GM23338 (cell line): ENCODE measurements around the gene BROX. TPM values are rescaled to one million over a fixed set of nuclear protein-coding genes. Genes with fewer than 3 reads are reported as not detected.

Source experiments
- ATAC-seq: fragments of 200-7000 bp; cut with Tn5 transposase; 3 replicates; pipeline ENCODE4 v1.9.1; 2020
- DNase-seq: peaks from one replicate; pipeline ENCODE4 v3.0.0-alpha.2; 2015; ENCODE audit warnings: low spot score
- H2AFZ ChIP-seq: fragments of 200-600 bp; sonication (generic); 2 replicates; pipeline ENCODE4 v1.8.0; 2016; ENCODE audit warnings: antibody characterized with exemption, mild to moderate bottlenecking, moderate library complexity
- H3F3A ChIP-seq: fragments of 200-600 bp; sonication (generic); replicated peaks from 2 replicates; pipeline ENCODE4 v1.8.0; 2017; ENCODE audit warnings: antibody characterized with exemption, mixed run types, low read depth
- H3K27ac ChIP-seq: fragments of 200-600 bp; sonication (generic); 2 replicates; pipeline ENCODE4 v1.6.1; 2016; ENCODE audit warnings: low read depth
- H3K27me3 ChIP-seq: fragments of 200-600 bp; sonication (generic); 2 replicates; pipeline ENCODE4 v1.8.0; 2016; ENCODE audit warnings: mild to moderate bottlenecking, mixed run types, moderate library complexity; ENCODE audit not compliant: insufficient read depth
- H3K36me3 ChIP-seq: fragments of 200-600 bp; sonication (generic); 2 replicates; pipeline ENCODE4 v1.8.0; 2016; ENCODE audit warnings: mild to moderate bottlenecking; ENCODE audit not compliant: insufficient read depth
- H3K4me1 ChIP-seq: fragments of 200-600 bp; sonication (generic); 2 replicates; pipeline ENCODE4 v1.8.0; 2016; ENCODE audit warnings: mild to moderate bottlenecking, moderate library complexity; ENCODE audit not compliant: insufficient read depth
- H3K4me2 ChIP-seq: fragments of 200-600 bp; sonication (generic); 2 replicates; pipeline ENCODE4 v1.7.1; 2017; ENCODE audit warnings: mixed run types
- H3K4me3 ChIP-seq: fragments of 200-600 bp; sonication (generic); 2 replicates; pipeline ENCODE4 v1.6.1; 2016; ENCODE audit warnings: mixed run types
- H3K79me2 ChIP-seq: fragments of 200-600 bp; sonication (generic); replicated peaks from 2 replicates; pipeline ENCODE4 v1.8.0; 2017; ENCODE audit warnings: mild to moderate bottlenecking; ENCODE audit not compliant: insufficient read depth
- H3K9me2 ChIP-seq: fragments of 200-600 bp; sonication (generic); 2 replicates; pipeline ENCODE4 v1.8.0; 2017; ENCODE audit not compliant: insufficient read depth
- H4K20me1 ChIP-seq: fragments of 200-600 bp; sonication (generic); replicated peaks from 2 replicates; pipeline ENCODE4 v1.8.0; 2017; ENCODE audit warnings: mild to moderate bottlenecking; ENCODE audit not compliant: insufficient read depth
- H3K27ac Mint-ChIP-seq: 2 replicates; pipeline ENCODE4 v1.8.0; 2020; ENCODE audit warnings: inconsistent platforms, mild to moderate bottlenecking, moderate library complexity, mixed read lengths
- H3K27me3 Mint-ChIP-seq: 3 replicates; pipeline ENCODE4 v1.8.0; 2022; ENCODE audit warnings: low read depth, mild to moderate bottlenecking, moderate library complexity, mixed read lengths, inconsistent platforms; ENCODE audit not compliant: insufficient read depth, poor library complexity
- H3K36me3 Mint-ChIP-seq: 3 replicates; pipeline ENCODE4 v1.8.0; 2021; ENCODE audit warnings: low read depth, mild to moderate bottlenecking, inconsistent platforms, moderate library complexity, mixed read lengths
- H3K4me1 Mint-ChIP-seq: 3 replicates; pipeline ENCODE4 v1.8.0; 2020; ENCODE audit warnings: mild to moderate bottlenecking, inconsistent platforms, mixed read lengths
- H3K4me3 Mint-ChIP-seq: 3 replicates; pipeline ENCODE4 v1.8.0; 2021; ENCODE audit warnings: moderate library complexity, mild to moderate bottlenecking, inconsistent platforms, mixed read lengths
- H3K9me3 Mint-ChIP-seq: 3 replicates; pipeline ENCODE4 v1.8.0; 2020; ENCODE audit warnings: moderate library complexity, mild to moderate bottlenecking, inconsistent platforms, mixed read lengths
- CREB1 ChIP-seq: fragments of 250-450 bp; sonication (Bioruptor Pico); IDR thresholded peaks from 2 replicates; pipeline ENCODE4 v1.5.0; 2020; ENCODE audit warnings: low read depth, mild to moderate bottlenecking, moderate library complexity
- EZH2 ChIP-seq: fragments of 200-600 bp; sonication (generic); IDR thresholded peaks from one replicate; pipeline ENCODE4 v1.8.0; 2017; ENCODE audit warnings: antibody characterized with exemption, mild to moderate bottlenecking, low read depth; ENCODE audit not compliant: unreplicated experiment
- EZH2phosphoT487 ChIP-seq: fragments of 200-600 bp; sonication (generic); IDR thresholded peaks from one replicate; pipeline ENCODE4 v1.8.1; 2018; ENCODE audit warnings: antibody characterized with exemption; ENCODE audit not compliant: unreplicated experiment
- JUNB ChIP-seq: IDR thresholded peaks from one replicate; pipeline ENCODE4 v1.6.1; 2016; ENCODE audit warnings: antibody characterized with exemption; ENCODE audit not compliant: unreplicated experiment
- NANOG ChIP-seq: IDR thresholded peaks from 2 replicates; pipeline ENCODE4 v1.6.1; 2016; ENCODE audit warnings: antibody characterized with exemption, borderline replicate concordance
- POLR2AphosphoS5 ChIP-seq: IDR thresholded peaks from 2 replicates; pipeline ENCODE4 v1.6.1; 2016; ENCODE audit warnings: antibody characterized with exemption, low read depth
- STAT1 ChIP-seq: IDR thresholded peaks from one replicate; pipeline ENCODE4 v1.6.1; 2016; ENCODE audit warnings: antibody characterized with exemption; ENCODE audit not compliant: unreplicated experiment
- ZNF114 ChIP-seq: fragments of 250-450 bp; sonication (Bioruptor Pico); IDR thresholded peaks from 2 replicates; pipeline ENCODE4 v1.5.0; 2020; ENCODE audit warnings: mild to moderate bottlenecking, moderate library complexity
- ZNF331 ChIP-seq: fragments of 250-450 bp; sonication (Bioruptor Pico); IDR thresholded peaks from 2 replicates; pipeline ENCODE4 v1.5.0; 2020; ENCODE audit warnings: low read depth, mild to moderate bottlenecking, moderate library complexity
- polyA plus RNA-seq: library from polyadenylated mRNA; unstranded; fragments of >200 nt; fragmentation: Nextera tagmentation; extraction: Ambion mirVana; gene quantifications from 2 replicates; pipeline ENCODE4 v1.2.1, GENCODE V29; 2016
- total RNA-seq: library from RNA; depleted of rRNA; stranded (reverse); fragments of >200 nt; shearing (Covaris generic); gene quantifications from 2 replicates; pipeline ENCODE4 v1.2.3, GENCODE V29; 2014
- TF ChIP-seq, protein P1 (sequence below): IDR thresholded peaks from 2 replicates; pipeline ENCODE4 v1.6.1; 2016; ENCODE audit warnings: antibody characterized with exemption
- TF ChIP-seq, protein P2 (sequence below): IDR thresholded peaks from one replicate; pipeline ENCODE4 v1.6.1; 2018; ENCODE audit warnings: antibody characterized with exemption; ENCODE audit not compliant: unreplicated experiment
- TF ChIP-seq, protein P3 (sequence below), 2 experiments: fragments of 200-600 bp in 1 of 2; sonication (generic) in 1 of 2; conservative IDR thresholded peaks; 2 replicates each; pipeline versions ENCODE4 v1.5.1 to v1.6.1; 2016 to 2017; ENCODE audit warnings: antibody characterized with exemption in 2 of 2, low read depth in 2 of 2, mild to moderate bottlenecking in 2 of 2, moderate library complexity in 1 of 2
- TF ChIP-seq, protein P4 (sequence below): fragments of 250-450 bp; sonication (Bioruptor Pico); IDR thresholded peaks from 2 replicates; pipeline ENCODE4 v1.5.0; 2020; ENCODE audit warnings: mild to moderate bottlenecking, moderate library complexity

The BROX gene
- total and polyA plus RNA-seq, 2 experiments from 2014 or later = 26.5 to 32.3 TPM

DNA sequence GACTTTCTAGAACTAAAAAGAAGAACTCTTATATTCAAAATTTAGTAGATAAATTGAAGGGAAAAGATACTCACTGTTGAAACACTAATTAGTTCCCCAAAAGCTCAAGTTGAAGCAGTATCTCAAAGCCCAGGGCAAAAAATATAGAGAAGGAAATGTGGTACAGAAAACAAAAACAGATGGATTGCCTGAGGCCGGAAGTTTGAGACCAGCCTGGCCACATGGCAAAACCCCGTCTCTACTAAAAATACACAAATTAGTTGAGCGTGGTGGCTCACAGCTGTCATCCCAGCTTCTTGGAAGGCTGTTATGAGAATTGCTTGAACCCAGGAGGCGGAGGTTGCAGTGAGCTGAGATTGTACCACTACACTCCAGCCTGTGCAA is 60.6 kb downstream of the BROX start:
- ATAC-seq = no peak
- H3K27ac Mint-ChIP-seq = no peak overlapping the region

More for the DNA sequence above, 60.6 kb downstream of the BROX start:
- H3F3A ChIP-seq = no peaks in the 10 kb centered on the region
- peaks cover 2% of the 10 kb centered on the region; the same call in 1 of the 2 replicates for H3K9me2 ChIP-seq
- H3K36me3 Mint-ChIP-seq = peaks cover 15% of the 10 kb centered on the region; the same call in 2 of the 3 replicates
- DNase-seq = no peak
- no peaks in the 10 kb centered on the region for H3K4me1 Mint-ChIP-seq
- H3K4me2 ChIP-seq = no peak overlapping the region
- peak overlapping the region; percentile 5; the same call in 1 of the 2 replicates for H2AFZ ChIP-seq
- peaks cover 4% of the 10 kb centered on the region; the same call in 1 of the 2 replicates for H3K36me3 ChIP-seq
- H3K27ac ChIP-seq = no peak overlapping the region
- no peaks in the 10 kb centered on the region for H3K27me3 ChIP-seq
- H4K20me1 ChIP-seq = no peaks in the 10 kb centered on the region
- peaks cover 3% of the 10 kb centered on the region for H3K27me3 Mint-ChIP-seq
- H3K4me3 ChIP-seq = no peak overlapping the region
- H3K9me3 Mint-ChIP-seq = peaks cover 24% of the 10 kb centered on the region
- no peak overlapping the region for H3K4me3 Mint-ChIP-seq
- no peaks in the 10 kb centered on the region for H3K79me2 ChIP-seq
- TF ChIP-seq ZNF331 (CRISPR knock-in tag) (no peak), EZH2phosphoT487 (no peak), POLR2AphosphoS5 (no peak), CREB1 (CRISPR knock-in tag) (no peak), JUNB (no peak), ZNF114 (CRISPR knock-in tag) (no peak), STAT1 (no peak), EZH2 (no peak), NANOG (no peak)
- TF ChIP-seq, protein P1, sequence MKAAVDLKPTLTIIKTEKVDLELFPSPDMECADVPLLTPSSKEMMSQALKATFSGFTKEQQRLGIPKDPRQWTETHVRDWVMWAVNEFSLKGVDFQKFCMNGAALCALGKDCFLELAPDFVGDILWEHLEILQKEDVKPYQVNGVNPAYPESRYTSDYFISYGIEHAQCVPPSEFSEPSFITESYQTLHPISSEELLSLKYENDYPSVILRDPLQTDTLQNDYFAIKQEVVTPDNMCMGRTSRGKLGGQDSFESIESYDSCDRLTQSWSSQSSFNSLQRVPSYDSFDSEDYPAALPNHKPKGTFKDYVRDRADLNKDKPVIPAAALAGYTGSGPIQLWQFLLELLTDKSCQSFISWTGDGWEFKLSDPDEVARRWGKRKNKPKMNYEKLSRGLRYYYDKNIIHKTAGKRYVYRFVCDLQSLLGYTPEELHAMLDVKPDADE = no peak
- TF ChIP-seq, protein P2, sequence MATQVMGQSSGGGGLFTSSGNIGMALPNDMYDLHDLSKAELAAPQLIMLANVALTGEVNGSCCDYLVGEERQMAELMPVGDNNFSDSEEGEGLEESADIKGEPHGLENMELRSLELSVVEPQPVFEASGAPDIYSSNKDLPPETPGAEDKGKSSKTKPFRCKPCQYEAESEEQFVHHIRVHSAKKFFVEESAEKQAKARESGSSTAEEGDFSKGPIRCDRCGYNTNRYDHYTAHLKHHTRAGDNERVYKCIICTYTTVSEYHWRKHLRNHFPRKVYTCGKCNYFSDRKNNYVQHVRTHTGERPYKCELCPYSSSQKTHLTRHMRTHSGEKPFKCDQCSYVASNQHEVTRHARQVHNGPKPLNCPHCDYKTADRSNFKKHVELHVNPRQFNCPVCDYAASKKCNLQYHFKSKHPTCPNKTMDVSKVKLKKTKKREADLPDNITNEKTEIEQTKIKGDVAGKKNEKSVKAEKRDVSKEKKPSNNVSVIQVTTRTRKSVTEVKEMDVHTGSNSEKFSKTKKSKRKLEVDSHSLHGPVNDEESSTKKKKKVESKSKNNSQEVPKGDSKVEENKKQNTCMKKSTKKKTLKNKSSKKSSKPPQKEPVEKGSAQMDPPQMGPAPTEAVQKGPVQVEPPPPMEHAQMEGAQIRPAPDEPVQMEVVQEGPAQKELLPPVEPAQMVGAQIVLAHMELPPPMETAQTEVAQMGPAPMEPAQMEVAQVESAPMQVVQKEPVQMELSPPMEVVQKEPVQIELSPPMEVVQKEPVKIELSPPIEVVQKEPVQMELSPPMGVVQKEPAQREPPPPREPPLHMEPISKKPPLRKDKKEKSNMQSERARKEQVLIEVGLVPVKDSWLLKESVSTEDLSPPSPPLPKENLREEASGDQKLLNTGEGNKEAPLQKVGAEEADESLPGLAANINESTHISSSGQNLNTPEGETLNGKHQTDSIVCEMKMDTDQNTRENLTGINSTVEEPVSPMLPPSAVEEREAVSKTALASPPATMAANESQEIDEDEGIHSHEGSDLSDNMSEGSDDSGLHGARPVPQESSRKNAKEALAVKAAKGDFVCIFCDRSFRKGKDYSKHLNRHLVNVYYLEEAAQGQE = no peak
- TF ChIP-seq, protein P3, sequence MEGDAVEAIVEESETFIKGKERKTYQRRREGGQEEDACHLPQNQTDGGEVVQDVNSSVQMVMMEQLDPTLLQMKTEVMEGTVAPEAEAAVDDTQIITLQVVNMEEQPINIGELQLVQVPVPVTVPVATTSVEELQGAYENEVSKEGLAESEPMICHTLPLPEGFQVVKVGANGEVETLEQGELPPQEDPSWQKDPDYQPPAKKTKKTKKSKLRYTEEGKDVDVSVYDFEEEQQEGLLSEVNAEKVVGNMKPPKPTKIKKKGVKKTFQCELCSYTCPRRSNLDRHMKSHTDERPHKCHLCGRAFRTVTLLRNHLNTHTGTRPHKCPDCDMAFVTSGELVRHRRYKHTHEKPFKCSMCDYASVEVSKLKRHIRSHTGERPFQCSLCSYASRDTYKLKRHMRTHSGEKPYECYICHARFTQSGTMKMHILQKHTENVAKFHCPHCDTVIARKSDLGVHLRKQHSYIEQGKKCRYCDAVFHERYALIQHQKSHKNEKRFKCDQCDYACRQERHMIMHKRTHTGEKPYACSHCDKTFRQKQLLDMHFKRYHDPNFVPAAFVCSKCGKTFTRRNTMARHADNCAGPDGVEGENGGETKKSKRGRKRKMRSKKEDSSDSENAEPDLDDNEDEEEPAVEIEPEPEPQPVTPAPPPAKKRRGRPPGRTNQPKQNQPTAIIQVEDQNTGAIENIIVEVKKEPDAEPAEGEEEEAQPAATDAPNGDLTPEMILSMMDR (conservative IDR thresholded peaks at IDR 0.05; ENCODE audit: low read depth in 2 of 2) = no peak
- TF ChIP-seq, protein P4, sequence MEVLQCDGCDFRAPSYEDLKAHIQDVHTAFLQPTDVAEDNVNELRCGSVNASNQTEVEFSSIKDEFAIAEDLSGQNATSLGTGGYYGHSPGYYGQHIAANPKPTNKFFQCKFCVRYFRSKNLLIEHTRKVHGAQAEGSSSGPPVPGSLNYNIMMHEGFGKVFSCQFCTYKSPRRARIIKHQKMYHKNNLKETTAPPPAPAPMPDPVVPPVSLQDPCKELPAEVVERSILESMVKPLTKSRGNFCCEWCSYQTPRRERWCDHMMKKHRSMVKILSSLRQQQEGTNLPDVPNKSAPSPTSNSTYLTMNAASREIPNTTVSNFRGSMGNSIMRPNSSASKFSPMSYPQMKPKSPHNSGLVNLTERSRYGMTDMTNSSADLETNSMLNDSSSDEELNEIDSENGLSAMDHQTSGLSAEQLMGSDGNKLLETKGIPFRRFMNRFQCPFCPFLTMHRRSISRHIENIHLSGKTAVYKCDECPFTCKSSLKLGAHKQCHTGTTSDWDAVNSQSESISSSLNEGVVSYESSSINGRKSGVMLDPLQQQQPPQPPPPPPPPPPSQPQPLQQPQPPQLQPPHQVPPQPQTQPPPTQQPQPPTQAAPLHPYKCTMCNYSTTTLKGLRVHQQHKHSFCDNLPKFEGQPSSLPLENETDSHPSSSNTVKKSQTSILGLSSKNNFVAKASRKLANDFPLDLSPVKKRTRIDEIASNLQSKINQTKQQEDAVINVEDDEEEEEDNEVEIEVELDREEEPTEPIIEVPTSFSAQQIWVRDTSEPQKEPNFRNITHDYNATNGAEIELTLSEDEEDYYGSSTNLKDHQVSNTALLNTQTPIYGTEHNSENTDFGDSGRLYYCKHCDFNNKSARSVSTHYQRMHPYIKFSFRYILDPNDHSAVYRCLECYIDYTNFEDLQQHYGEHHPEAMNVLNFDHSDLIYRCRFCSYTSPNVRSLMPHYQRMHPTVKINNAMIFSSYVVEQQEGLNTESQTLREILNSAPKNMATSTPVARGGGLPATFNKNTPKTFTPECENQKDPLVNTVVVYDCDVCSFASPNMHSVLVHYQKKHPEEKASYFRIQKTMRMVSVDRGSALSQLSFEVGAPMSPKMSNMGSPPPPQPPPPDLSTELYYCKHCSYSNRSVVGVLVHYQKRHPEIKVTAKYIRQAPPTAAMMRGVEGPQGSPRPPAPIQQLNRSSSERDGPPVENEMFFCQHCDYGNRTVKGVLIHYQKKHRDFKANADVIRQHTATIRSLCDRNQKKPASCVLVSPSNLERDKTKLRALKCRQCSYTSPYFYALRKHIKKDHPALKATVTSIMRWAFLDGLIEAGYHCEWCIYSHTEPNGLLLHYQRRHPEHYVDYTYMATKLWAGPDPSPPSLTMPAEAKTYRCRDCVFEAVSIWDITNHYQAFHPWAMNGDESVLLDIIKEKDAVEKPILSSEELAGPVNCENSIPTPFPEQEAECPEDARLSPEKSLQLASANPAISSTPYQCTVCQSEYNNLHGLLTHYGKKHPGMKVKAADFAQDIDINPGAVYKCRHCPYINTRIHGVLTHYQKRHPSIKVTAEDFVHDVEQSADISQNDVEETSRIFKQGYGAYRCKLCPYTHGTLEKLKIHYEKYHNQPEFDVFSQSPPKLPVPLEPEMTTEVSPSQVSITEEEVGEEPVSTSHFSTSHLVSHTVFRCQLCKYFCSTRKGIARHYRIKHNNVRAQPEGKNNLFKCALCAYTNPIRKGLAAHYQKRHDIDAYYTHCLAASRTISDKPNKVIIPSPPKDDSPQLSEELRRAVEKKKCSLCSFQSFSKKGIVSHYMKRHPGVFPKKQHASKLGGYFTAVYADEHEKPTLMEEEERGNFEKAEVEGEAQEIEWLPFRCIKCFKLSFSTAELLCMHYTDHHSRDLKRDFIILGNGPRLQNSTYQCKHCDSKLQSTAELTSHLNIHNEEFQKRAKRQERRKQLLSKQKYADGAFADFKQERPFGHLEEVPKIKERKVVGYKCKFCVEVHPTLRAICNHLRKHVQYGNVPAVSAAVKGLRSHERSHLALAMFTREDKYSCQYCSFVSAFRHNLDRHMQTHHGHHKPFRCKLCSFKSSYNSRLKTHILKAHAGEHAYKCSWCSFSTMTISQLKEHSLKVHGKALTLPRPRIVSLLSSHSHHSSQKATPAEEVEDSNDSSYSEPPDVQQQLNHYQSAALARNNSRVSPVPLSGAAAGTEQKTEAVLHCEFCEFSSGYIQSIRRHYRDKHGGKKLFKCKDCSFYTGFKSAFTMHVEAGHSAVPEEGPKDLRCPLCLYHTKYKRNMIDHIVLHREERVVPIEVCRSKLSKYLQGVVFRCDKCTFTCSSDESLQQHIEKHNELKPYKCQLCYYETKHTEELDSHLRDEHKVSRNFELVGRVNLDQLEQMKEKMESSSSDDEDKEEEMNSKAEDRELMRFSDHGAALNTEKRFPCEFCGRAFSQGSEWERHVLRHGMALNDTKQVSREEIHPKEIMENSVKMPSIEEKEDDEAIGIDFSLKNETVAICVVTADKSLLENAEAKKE (CRISPR knock-in tag) = no peak
- H3K4me1 ChIP-seq = no peaks in the 10 kb centered on the region
